HG02642 (cell line): ENCODE measurements around the gene MICAL3.
A peak's percentile ranks its signal among the peaks of the same experiment; 100 is the strongest.
"Not testable (repeated sequence)": the region's sequence is repeated elsewhere in the genome, so short reads cannot be mapped to it uniquely, and the experiment has no call there.

Source experiments
- ATAC-seq: cut with Tn5 transposase; IDR thresholded peaks from one replicate; pipeline ENCODE4 v1.9.1; 2021; ENCODE audit warnings: mild to moderate bottlenecking; ENCODE audit not compliant: unreplicated experiment, poor library complexity

MICAL3 gene

GRCh38 chr22:17777717-17778044 is 246.7 kb downstream of the MICAL3 start:
- no peak for ATAC-seq

GRCh38 chr22:17777005-17777716 is 247.2 kb downstream of the MICAL3 start:
- ATAC-seq = peak; percentile 28

GRCh38 chr22:17775781-17776465 is 248.4 kb downstream of the MICAL3 start:
- no peak for ATAC-seq

GRCh38 chr22:17774926-17775685 is 249.3 kb downstream of the MICAL3 start:
- no peak for ATAC-seq

DNA sequence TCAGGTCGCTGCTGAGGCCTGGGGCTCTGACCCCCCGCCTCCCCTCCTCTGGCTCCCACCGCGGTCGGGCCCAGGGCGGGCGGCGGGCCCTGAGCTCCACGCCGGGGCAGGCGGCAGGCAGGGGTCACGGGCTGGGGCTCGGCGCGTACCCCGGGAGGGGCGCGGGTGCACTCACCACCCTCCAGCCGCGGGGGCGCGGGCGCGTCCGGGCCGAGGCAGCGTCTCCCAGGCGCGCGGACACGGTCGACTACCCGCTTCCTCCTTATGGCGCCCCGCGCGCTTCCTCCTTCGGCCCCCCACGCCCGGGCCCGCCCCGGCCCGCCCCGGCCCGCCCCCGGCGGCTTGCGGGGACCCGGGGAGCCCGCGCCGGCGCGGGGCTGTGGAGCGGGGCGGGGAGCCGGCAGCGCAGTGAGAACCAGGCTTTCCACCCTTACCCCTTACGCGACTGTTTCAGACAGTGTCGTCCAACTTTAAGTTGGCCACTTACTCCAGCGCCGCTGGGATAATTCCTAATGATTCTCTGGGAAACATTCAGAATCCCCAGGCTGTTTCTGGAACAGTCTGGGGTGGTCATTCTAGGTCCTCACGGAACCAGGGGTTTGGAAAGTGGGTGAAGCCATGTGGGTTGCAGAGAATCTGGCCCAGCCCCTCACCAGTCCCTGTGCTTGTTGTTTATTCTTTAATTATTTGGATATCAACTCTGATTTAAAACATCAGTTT is 250.0 kb downstream of the MICAL3 start, which contains the start of gene BID:
TSS of gene BID (minus strand) at position 264 of the 720 bp plus-strand sequence. CDS start 24,353 bp downstream, outside the sequence.
- peak; percentile 37 for ATAC-seq

GRCh38 chr22:17773606-17774205 is 250.7 kb downstream of the MICAL3 start:
- ATAC-seq = peak; percentile 45

DNA sequence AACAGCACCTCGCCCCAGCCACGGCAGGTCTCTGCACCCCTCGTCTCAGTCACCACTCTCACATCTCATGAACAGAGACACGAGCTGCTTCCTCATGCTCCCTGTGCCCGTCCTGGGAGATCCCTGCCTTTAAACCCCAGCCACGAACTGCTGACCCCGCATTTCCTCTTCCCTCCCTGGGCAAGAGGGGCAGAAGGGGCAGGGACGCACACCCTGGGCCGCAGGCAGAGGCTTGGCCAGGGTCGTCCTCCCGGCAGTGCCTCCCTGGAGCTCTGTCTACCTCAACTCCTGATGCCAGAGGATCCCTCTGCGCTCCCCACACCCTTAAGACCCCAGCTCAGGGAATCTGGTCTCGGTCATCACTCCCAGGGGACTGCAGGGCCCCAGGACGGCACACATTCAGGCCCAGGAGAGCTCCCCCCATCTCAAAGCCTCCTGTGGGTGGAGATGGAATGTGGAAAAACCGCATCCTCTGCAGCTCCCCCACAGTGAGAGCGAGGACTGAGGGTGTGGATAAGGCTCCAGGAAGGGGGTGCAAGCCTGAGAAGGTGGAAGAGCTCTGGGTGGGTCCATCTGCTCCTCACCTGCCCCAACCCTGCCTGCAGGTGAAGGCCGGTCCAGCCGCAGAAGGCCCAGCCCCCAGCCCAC is 251.3 kb downstream of the MICAL3 start:
- no peak for ATAC-seq

DNA sequence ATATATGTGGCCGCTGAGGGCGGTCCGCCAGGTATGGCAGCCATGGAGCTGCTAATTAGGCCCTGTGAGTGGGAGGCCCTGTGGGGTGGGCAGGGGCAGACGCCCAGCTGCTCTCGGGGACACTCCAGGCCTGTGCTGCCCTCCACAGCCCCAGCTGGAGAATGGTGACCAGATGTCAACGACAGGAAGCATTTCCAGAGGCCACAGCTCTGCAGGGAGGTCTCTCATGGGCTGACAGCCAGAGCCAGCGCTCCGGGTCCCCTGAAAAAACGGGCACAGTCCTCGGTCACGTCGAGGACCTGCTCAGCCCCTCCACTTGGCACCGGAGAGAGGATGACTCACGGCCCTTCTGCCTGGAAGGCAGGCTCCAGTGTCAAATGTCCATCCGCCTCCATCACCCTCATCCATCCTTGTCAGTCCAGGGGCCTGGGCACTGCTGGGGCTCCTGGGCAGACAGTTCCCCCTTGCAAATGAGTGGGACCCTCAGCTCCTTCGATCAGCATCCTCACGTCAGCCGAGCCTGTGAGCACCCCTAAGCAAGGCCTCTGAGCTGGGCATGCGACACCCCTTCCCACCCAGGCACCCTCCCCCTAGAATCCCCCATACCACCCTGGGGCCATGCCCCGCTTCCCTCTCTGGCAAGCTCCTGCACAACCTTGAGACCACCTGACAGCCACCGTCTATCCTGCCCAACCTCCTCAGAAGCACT is 252.0 kb downstream of the MICAL3 start:
- no peak for ATAC-seq

- ATAC-seq = no peak
These were observed 253.9 kb downstream of the MICAL3 start for GRCh38 chr22:17770180-17771077.

GRCh38 chr22:17769716-17770082 is 254.7 kb downstream of the MICAL3 start:
- ATAC-seq = no peak

DNA sequence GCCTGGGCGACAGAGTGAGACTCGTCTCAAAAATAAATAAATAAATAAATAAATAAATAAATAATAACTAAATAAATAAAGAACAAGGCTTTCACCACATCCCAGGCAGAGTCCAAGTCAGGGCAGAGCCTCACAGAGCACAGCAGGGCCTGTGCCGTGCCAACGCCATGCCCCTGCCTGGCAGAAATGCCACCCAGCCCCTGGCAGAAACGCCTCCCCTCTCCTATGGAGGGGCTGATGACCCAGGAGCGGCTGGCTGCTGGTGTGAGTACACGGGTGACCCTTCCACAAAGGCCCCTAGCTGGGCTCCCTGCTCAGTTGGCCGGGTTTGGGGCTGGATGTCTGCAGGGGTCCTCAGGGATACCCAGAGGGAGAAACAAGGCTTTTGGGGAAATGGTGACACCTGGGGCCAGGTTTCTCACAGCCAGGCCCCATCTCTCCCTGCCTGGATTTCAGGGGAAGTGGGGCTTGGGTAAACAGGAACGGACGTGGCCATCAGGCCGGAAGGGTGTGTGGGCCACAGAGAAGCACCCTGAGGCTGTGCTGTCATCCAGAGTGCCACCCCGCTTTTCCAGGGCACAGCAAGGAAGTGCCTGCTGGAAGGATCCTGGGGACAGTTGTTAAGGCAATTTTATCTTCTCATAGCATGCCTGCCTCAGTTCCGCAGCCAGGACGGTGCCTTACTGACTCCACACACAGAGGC is 255.2 kb downstream of the MICAL3 start:
- no peak for ATAC-seq

GRCh38 chr22:17767233-17768065 is 256.9 kb downstream of the MICAL3 start:
- ATAC-seq = peak; percentile 74

GRCh38 chr22:17764852-17765251 is 259.5 kb downstream of the MICAL3 start:
- not testable (repeated sequence) for ATAC-seq

GRCh38 chr22:17764036-17764435 is 260.3 kb downstream of the MICAL3 start:
- no peak for ATAC-seq

DNA sequence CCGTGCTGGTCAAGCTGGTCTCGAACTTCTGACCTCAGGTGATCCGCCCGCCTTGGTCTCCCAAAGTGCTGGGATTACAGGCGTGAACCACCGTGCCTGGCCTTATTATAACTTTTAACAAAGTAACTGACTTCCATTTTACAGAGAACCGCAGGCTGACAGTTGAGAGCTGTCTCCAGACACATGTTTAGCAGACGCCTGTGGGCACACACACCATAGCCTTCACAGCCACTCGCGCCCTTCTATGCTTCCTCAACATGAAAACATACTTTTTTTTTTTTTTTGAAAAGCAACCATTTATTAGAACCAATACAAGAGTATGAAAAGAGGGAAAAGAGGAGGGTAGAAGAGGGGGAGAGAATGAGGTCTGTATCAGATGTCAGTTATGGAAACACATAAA is 260.9 kb downstream of the MICAL3 start:
- not testable (repeated sequence) for ATAC-seq

- ATAC-seq = no peak
These were observed 263.2 kb downstream of the MICAL3 start for GRCh38 chr22:17761138-17761488.
